Effector CD4-positive, alpha-beta T cell (primary cell): Measurements from ENCODE around the gene CSNK1E.

ENCODE experiments used
- DNase-seq: peaks from one replicate; pipeline ENCODE4 v3.0.0-alpha.2; 2020

Gene CSNK1E

DNA sequence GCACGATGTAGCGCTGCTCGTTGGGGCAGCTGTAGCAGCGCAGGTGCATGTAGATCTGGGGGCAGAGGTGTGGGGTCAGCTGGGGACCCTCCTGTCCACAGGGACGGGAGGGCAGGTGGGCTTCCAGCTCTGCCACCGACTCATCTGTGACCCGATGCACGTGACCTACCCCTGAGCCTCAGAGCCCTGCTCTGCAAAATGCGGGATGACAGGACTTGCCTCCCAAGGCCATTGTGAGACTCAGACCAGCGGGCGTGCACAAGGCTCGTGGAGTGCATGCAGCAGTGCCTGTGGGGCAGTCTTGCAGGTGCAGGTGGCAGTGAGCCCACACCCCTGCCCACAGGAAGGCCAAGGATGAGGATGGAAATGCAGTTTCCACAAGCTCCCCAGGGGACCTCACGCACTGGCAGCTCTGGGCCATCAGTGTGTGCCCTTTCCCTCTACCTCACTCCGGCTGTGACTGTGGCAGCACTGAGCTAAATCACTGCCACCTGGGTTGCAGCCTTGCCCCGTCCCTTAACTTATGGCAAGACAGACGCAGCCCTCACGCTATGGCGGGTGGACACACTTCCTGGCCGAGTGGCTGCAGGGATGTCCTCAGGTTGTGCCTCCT is 71.1 kb downstream of the CSNK1E start:
- no peak for DNase-seq

DNA sequence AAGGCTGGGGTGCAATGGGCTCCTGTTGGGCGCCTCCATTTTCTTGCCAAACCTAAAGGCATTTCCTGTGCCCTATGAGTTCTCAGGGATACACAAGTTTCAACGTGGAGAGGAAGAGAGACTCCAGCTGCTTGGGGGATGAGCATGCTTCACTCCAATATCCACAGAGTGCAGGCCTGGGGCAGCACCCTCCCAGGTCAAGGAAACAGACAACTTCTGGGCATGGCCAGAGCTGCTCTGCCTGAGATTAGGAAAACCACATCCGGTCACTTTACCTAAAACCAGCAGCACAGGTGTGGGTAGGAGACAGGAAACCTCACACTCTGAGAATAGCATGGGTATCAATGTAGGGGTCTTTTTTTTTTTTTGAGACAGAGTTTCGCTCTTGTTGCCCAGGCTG is 73.1 kb downstream of the CSNK1E start:
- DNase-seq: no peak

GRCh38 chr22:38243007-38243765 is 74.0 kb downstream of the CSNK1E start:
- no peak for DNase-seq

- DNase-seq: no peak
Measured at GRCh38 chr22:38240734-38241252, 76.4 kb downstream of the CSNK1E start.
